ENCODE data around the gene GOLGA6L1. TPM values are rescaled to one million over a fixed set of nuclear protein-coding genes. Genes with fewer than 3 reads are reported as not detected.
"Not testable (repeated sequence)": the region's sequence is repeated elsewhere in the genome, so short reads cannot be mapped to it uniquely, and the experiment has no call there.

The GOLGA6L1 gene, protein sequence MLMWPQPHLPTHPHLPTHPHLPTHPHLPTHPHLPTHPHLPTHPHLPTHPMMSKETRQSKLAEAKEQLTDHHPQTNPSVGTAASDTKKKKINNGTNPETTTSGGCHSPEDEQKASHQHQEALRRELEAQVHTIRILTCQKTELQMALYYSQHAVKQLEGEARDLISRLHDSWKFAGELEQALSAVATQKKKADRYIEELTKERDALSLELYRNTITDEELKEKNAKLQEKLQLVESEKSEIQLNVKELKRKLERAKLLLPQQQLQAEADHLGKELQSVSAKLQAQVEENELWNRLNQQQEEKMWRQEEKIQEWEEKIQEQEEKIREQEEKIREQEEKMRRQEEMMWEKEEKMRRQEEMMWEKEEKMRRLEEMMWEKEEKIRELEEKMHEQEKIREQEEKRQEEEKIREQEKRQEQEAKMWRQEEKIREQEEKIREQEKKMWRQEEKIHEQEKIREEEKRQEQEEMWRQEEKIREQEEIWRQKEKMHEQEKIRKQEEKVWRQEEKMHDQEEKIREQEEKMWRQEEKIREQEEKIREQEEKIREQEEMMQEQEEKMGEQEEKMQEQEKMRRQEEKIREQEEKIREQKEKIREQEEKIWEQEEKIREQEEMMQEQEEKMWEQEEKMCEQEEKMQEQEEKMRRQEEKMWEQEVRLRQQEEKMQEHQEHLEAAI
- total RNA-seq (ENCODE audit: insufficient read depth, low replicate concordance): not detected

DNA sequence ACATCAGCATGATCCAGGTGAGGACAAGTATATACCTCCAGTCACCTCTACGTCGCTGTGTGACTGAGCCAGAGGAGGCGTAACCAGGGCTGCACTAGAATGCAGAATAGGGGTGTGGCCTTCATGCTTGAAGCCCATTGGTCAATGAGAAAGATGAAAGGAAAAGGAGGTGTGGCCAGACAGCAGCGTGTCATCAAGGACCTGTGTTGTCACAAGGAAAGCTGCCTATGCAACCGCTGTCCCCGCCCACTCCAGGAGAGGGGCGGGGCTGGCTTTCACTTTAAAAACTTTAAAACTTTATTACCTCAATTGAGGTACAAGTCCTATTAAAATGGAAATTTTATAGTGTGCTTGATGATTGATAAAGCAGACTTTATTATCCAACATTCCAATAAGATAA lies at the start of gene GOLGA6L1:
TSS of gene GOLGA6L1 (minus strand) at position 101 of the 400 bp plus-strand sequence. CDS start at position 10, 91 bp downstream.
- DNase-seq (ENCODE audit: low spot score): not testable (repeated sequence)

- DNase-seq (ENCODE audit: low spot score): not testable (repeated sequence)
These were observed 44.6 kb upstream of the GOLGA6L1 start for GRCh38 chr15:23181201-23181600.

DNA sequence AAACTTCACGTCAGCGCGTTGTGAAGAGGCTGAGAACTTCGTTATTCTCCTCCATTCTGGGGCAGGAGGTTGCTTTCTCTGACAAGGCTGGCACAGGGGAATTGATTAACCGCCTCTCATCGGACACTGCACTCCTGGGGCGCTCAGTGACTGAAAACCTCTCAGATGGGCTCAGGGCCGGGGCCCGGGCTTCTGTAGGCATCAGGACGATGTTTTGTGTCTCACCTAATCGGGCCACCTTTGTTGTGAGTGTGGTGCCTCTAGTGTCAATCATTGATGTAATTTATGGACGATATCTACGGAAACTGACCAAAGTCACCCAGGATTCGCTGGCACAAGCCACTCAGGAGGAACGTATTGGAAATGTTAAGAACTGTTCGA lies 43.9 kb upstream of the GOLGA6L1 start:
- not testable (repeated sequence) for DNase-seq (ENCODE audit: low spot score)

- DNase-seq (ENCODE audit: low spot score): not testable (repeated sequence)
These were observed 43.3 kb upstream of the GOLGA6L1 start for GRCh38 chr15:23179768-23180546.

DNA sequence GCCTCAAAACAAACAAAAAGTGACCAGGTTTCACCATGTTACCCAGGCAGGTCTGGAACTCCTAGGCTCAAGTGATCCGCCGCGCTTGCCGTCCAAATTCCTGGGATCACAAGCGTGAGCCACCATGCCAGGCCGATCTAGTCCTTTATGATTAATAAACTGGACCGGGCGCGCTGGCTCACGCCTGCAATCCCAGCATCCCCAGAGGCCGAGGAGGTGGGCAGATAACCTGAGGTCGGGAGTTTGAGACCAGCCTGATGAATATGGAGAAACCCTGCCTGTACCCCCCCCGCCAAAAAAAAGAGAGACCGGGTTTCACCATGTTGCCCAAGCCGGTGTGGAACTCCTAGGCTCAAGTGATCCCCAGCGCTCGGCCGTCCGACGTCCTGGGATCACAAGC lies 40.1 kb upstream of the GOLGA6L1 start:
- DNase-seq (ENCODE audit: low spot score): not testable (repeated sequence)

- not testable (repeated sequence) for DNase-seq (ENCODE audit: low spot score)
These were observed 39.0 kb upstream of the GOLGA6L1 start for GRCh38 chr15:23175606-23176005.

- DNase-seq (ENCODE audit: low spot score): not testable (repeated sequence)
These were observed 38.1 kb upstream of the GOLGA6L1 start for GRCh38 chr15:23174609-23175140.

DNA sequence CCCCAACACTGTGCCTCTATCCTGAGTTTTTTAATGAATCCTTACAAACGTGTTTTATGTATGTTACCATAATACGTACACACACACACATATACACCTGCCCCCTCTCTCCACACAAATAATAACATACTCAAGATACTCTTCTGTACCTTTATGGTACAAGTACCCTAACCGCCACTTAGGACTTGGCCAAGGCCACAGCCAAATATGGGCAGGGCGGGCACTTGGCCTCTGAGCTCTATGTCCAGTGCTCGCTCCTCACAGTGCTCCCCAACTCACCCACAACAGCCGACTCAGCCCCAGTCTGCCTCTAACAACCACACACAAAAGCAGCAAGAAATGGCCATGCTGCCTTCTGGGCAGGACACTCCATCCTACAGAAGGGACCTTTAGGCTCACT lies 3.8 kb downstream of the GOLGA6L1 start:
- DNase-seq (ENCODE audit: low spot score): not testable (repeated sequence)

DNA sequence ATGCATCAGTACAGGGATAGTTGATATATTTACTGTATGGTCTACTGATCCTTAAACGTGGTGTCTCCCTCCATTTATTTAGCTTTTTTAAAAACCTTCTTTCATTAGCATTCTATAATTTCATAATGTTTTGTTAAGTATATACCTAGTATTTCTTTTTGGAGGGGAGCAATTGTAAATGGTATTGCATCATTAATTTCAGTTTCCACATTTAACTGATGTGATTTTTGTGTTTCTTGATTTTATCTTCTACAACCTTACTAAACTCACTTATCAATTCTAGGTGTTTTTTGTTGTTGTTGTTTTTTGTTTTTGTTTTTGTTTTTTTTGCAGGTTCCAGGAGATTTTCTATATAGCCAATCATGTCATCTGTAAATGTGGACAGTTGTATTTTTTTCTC lies 18.4 kb downstream of the GOLGA6L1 start:
- no peak for DNase-seq (ENCODE audit: low spot score)

- no peak for DNase-seq (ENCODE audit: low spot score)
These were observed 40.8 kb downstream of the GOLGA6L1 start for GRCh38 chr15:23095796-23096195.

DNA sequence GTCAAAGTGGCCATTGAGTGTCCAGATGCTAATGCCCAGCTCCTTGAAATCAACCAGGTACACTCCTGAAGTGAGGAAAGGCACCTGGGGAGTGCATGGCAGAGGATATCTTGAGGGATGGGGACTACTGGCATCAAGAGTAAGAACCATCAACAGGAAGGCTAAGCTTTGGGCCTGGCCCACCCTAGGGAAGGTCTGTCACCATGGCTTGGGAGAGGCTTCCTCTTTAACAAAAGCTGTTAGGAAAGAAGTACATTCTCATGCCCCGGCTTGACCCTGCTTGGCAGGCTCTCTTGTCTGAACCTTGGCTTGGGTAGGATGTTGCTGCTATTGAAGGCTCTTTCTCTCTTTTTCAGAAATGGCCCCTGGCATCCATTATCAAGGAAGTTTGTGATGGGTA lies 53.5 kb downstream of the GOLGA6L1 start:
- DNase-seq (ENCODE audit: low spot score): no peak

DNA sequence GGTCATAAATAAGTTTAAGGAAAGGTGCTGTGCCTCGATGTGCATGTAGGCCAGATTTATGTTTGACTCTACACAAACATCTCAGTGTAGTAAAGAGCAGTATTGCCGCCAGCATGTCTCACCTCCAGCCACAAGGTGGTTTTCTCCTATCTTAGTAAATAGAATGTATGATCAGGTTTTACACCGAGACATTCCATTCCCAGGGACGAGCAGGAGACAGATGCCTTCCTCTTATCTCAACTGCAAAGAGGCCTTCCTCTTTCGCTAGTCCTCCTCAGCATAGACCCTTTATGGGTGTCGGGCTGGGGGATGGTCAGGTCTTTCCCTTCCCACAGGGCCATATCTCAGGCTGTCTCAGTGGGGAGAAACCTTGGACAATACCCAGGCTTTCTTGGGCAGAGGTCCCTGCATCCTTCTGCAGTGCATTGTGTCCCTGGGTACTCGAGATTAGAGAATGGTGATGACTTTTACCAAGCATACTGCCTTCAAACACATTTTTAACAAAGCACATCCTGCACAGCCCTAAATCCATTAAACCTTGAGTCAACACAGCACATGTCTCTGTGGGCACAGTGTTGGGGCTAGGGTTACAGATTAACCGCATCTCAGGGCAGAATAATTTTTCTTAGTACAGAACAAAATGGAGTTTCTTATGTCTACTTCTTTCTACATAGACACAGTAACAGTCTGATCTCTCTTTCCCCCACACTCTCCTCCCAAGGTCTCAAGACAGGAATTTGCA lies 54.5 kb downstream of the GOLGA6L1 start:
- DNase-seq (ENCODE audit: low spot score): not testable (repeated sequence)

- DNase-seq (ENCODE audit: low spot score): no peak
These were observed 55.4 kb downstream of the GOLGA6L1 start for GRCh38 chr15:23081271-23081670.

DNA sequence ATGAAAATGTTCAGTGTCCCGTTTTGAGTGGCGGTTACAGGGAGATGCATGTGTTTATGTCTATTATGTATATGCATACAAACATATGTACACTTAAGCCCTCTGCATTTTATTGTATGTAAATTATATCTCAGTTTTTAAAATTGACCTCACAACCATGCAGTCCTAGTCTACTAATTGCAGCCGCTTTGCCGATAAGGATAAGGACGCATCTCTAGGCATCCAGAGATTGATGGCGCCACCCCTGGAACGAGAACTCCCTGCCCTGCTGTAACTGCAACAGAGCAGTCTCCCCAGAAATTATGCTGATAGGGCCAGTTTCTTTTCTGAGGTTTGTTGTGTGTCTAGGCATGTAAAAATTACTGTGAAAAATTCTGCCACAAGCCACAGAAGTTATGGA lies 56.9 kb downstream of the GOLGA6L1 start:
- no peak for DNase-seq (ENCODE audit: low spot score)

Other genes starting within 250 kb of the GOLGA6L1 start
- 134 TPM for gene CYFIP1, start 156.5 kb downstream of the GOLGA6L1 start, total RNA-seq (ENCODE audit: insufficient read depth, low replicate concordance)
- gene TUBGCP5, start 97.3 kb downstream of the GOLGA6L1 start, total RNA-seq (ENCODE audit: insufficient read depth, low replicate concordance): 22.4 TPM
- gene GOLGA6L26, start 197.4 kb upstream of the GOLGA6L1 start, total RNA-seq (ENCODE audit: insufficient read depth, low replicate concordance): not detected
- gene GOLGA8S, start 217.9 kb upstream of the GOLGA6L1 start, total RNA-seq (ENCODE audit: insufficient read depth, low replicate concordance): 4.6 TPM